Memory B cell (primary cell): Measurements from ENCODE around the gene SCYGR4.

Experiments
- ATAC-seq: fragments of 150-1000 bp; cut with Tn5 transposase; 2 replicates; pipeline ENCODE4 v1.10.0; 2021; ENCODE audit warnings: low read depth, mild to moderate bottlenecking, moderate library complexity
- DNase-seq, 2 donors: peaks; one replicate each; pipeline ENCODE4 v3.0.0; 2022; ENCODE audit warnings: low spot score in 2 of 2
- H3K27ac Mint-ChIP-seq: one replicate; pipeline ENCODE4 v1.8.0; 2022; ENCODE audit warnings: mild to moderate bottlenecking, moderate library complexity, mixed read lengths
- H3K27me3 Mint-ChIP-seq: one replicate; pipeline ENCODE4 v1.8.0; 2022; ENCODE audit warnings: mixed read lengths
- H3K36me3 Mint-ChIP-seq: one replicate; pipeline ENCODE4 v1.8.0; 2022; ENCODE audit warnings: mild to moderate bottlenecking, mixed read lengths
- H3K4me1 Mint-ChIP-seq: one replicate; pipeline ENCODE4 v1.8.0; 2022; ENCODE audit warnings: mixed read lengths
- H3K4me3 Mint-ChIP-seq: one replicate; pipeline ENCODE4 v1.8.0; 2022; ENCODE audit warnings: mild to moderate bottlenecking, moderate library complexity, mixed read lengths
- H3K9me3 Mint-ChIP-seq: one replicate; pipeline ENCODE4 v1.8.0; 2022; ENCODE audit warnings: mixed read lengths

SCYGR4 gene

GRCh38 chr2:227626580-227627151 is 9.4 kb downstream of the SCYGR4 start:
- Mint-ChIP-seq H3K27ac (no peak overlapping the region), H3K4me3 (no peak overlapping the region), H3K27me3 (peaks cover 7% of the 10 kb centered on the region), H3K9me3 (peaks cover 1% of the 10 kb centered on the region), H3K4me1 (no peaks in the 10 kb centered on the region), H3K36me3 (no peaks in the 10 kb centered on the region)
- ATAC-seq, result no peak
- no peak for DNase-seq

- Mint-ChIP-seq H3K4me1 (no peaks in the 10 kb centered on the region), H3K9me3 (peaks cover under 1% of the 10 kb centered on the region), H3K27ac (no peak overlapping the region), H3K4me3 (no peak overlapping the region), H3K27me3 (peaks cover 4% of the 10 kb centered on the region), H3K36me3 (no peaks in the 10 kb centered on the region)
- ATAC-seq (peak; percentile 22), DNase-seq (no peak)
These were observed 10.5 kb downstream of the SCYGR4 start for GRCh38 chr2:227627769-227628168.

- Mint-ChIP-seq H3K4me3 (no peak overlapping the region), H3K9me3 (no peaks in the 10 kb centered on the region), H3K36me3 (no peaks in the 10 kb centered on the region), H3K27ac (no peak overlapping the region), H3K4me1 (no peaks in the 10 kb centered on the region), H3K27me3 (peaks cover 3% of the 10 kb centered on the region)
- DNase-seq (no peak), ATAC-seq (no peak)
These were observed 12.1 kb downstream of the SCYGR4 start for GRCh38 chr2:227629435-227629834.

- no peak for DNase-seq
- Mint-ChIP-seq H3K27me3 (peaks cover 2% of the 10 kb centered on the region), H3K27ac (no peak overlapping the region), H3K4me1 (no peaks in the 10 kb centered on the region), H3K4me3 (no peak overlapping the region), H3K9me3 (no peaks in the 10 kb centered on the region), H3K36me3 (no peaks in the 10 kb centered on the region)
- ATAC-seq, result no peak
These were observed 13.0 kb downstream of the SCYGR4 start for GRCh38 chr2:227630322-227630721.

GRCh38 chr2:227632827-227633226 is 15.5 kb downstream of the SCYGR4 start:
- ATAC-seq (no peak), DNase-seq (no peak)
- Mint-ChIP-seq H3K27ac (no peak overlapping the region), H3K9me3 (no peaks in the 10 kb centered on the region), H3K4me1 (no peaks in the 10 kb centered on the region), H3K36me3 (no peaks in the 10 kb centered on the region), H3K4me3 (no peak overlapping the region), H3K27me3 (peaks cover 2% of the 10 kb centered on the region)

GRCh38 chr2:227634201-227634600 is 16.9 kb downstream of the SCYGR4 start:
- H3K27me3 Mint-ChIP-seq, result peaks cover 2% of the 10 kb centered on the region
- no peak overlapping the region for H3K27ac Mint-ChIP-seq
- ATAC-seq (no peak), DNase-seq (no peak)
- no peaks in the 10 kb centered on the region for H3K4me1 Mint-ChIP-seq
- no peak overlapping the region for H3K4me3 Mint-ChIP-seq
- no peaks in the 10 kb centered on the region for H3K36me3 Mint-ChIP-seq
- no peaks in the 10 kb centered on the region for H3K9me3 Mint-ChIP-seq

GRCh38 chr2:227642656-227643055 is 25.4 kb downstream of the SCYGR4 start:
- no peaks in the 10 kb centered on the region for H3K4me1 Mint-ChIP-seq
- no peak overlapping the region for H3K27ac Mint-ChIP-seq
- peaks cover 3% of the 10 kb centered on the region for H3K27me3 Mint-ChIP-seq
- no peaks in the 10 kb centered on the region for H3K9me3 Mint-ChIP-seq
- DNase-seq, result no peak
- no peak overlapping the region for H3K4me3 Mint-ChIP-seq
- H3K36me3 Mint-ChIP-seq, result no peaks in the 10 kb centered on the region
- no peak for ATAC-seq

GRCh38 chr2:227643990-227644551 is 26.8 kb downstream of the SCYGR4 start:
- DNase-seq (no peak), ATAC-seq (no peak)
- Mint-ChIP-seq H3K36me3 (no peaks in the 10 kb centered on the region), H3K4me1 (no peaks in the 10 kb centered on the region), H3K4me3 (no peak overlapping the region), H3K9me3 (no peaks in the 10 kb centered on the region), H3K27me3 (peaks cover 6% of the 10 kb centered on the region), H3K27ac (no peak overlapping the region)

- H3K27ac Mint-ChIP-seq, result no peak overlapping the region
- no peaks in the 10 kb centered on the region for H3K36me3 Mint-ChIP-seq
- no peaks in the 10 kb centered on the region for H3K9me3 Mint-ChIP-seq
- DNase-seq (no peak), ATAC-seq (no peak)
- H3K4me1 Mint-ChIP-seq, result no peaks in the 10 kb centered on the region
- no peak overlapping the region for H3K4me3 Mint-ChIP-seq
- H3K27me3 Mint-ChIP-seq, result peaks cover 7% of the 10 kb centered on the region
These were observed 36.1 kb downstream of the SCYGR4 start for GRCh38 chr2:227653419-227653818.

GRCh38 chr2:227654426-227654825 is 37.1 kb downstream of the SCYGR4 start:
- Mint-ChIP-seq H3K27me3 (peaks cover 7% of the 10 kb centered on the region), H3K27ac (no peak overlapping the region), H3K4me1 (no peaks in the 10 kb centered on the region), H3K4me3 (no peak overlapping the region), H3K9me3 (no peaks in the 10 kb centered on the region), H3K36me3 (no peaks in the 10 kb centered on the region)
- ATAC-seq (no peak), DNase-seq (no peak)

- Mint-ChIP-seq H3K4me3 (no peak overlapping the region), H3K9me3 (no peaks in the 10 kb centered on the region), H3K36me3 (no peaks in the 10 kb centered on the region), H3K27me3 (peaks cover 2% of the 10 kb centered on the region), H3K4me1 (no peaks in the 10 kb centered on the region), H3K27ac (no peak overlapping the region)
- no peak for ATAC-seq
- no peak for DNase-seq
These were observed 38.2 kb downstream of the SCYGR4 start for GRCh38 chr2:227655454-227655853.

- H3K4me3 Mint-ChIP-seq, result no peak overlapping the region
- H3K27me3 Mint-ChIP-seq, result peaks cover 5% of the 10 kb centered on the region
- H3K36me3 Mint-ChIP-seq, result no peaks in the 10 kb centered on the region
- H3K27ac Mint-ChIP-seq, result no peak overlapping the region
- DNase-seq, result no peak
- no peak for ATAC-seq
- H3K9me3 Mint-ChIP-seq, result no peaks in the 10 kb centered on the region
- no peaks in the 10 kb centered on the region for H3K4me1 Mint-ChIP-seq
These were observed 40.0 kb downstream of the SCYGR4 start for GRCh38 chr2:227657199-227657845.

GRCh38 chr2:227661025-227661649 is 43.8 kb downstream of the SCYGR4 start:
- Mint-ChIP-seq H3K9me3 (no peaks in the 10 kb centered on the region), H3K27me3 (peaks cover 5% of the 10 kb centered on the region)
- no peak for ATAC-seq

GRCh38 chr2:227661827-227662226 is 44.5 kb downstream of the SCYGR4 start:
- Mint-ChIP-seq H3K27me3 (peaks cover 5% of the 10 kb centered on the region), H3K9me3 (no peaks in the 10 kb centered on the region), H3K4me1 (no peaks in the 10 kb centered on the region), H3K4me3 (no peak overlapping the region), H3K27ac (no peak overlapping the region), H3K36me3 (no peaks in the 10 kb centered on the region)
- DNase-seq (no peak), ATAC-seq (no peak)

More at GRCh38 chr2:227661025-227661649, 43.8 kb downstream of the SCYGR4 start:
- Mint-ChIP-seq H3K4me3 (no peak overlapping the region), H3K36me3 (no peaks in the 10 kb centered on the region), H3K27ac (no peak overlapping the region), H3K4me1 (no peaks in the 10 kb centered on the region)
- no peak for DNase-seq
